Activated CD8-positive, alpha-beta memory T cell treated with anti-CD3 and anti-CD28 coated beads for 48 hours (primary cell): ENCODE results near the gene TTI1.

Experiments
- DNase-seq, 3 experiments: peaks; one replicate each; pipeline ENCODE4 v3.0.0-alpha.2; 2020; ENCODE audit warnings: low read depth in 2 of 3, low spot score in 2 of 3

TTI1 gene

GRCh38 chr20:37939701-37940560 is 93.3 kb downstream of the TTI1 start:
- no peak for DNase-seq

- DNase-seq, result no peak
Observed at GRCh38 chr20:37938954-37939353, 94.3 kb downstream of the TTI1 start.

GRCh38 chr20:37938181-37938750 is 95.0 kb downstream of the TTI1 start:
- no peak for DNase-seq

DNA sequence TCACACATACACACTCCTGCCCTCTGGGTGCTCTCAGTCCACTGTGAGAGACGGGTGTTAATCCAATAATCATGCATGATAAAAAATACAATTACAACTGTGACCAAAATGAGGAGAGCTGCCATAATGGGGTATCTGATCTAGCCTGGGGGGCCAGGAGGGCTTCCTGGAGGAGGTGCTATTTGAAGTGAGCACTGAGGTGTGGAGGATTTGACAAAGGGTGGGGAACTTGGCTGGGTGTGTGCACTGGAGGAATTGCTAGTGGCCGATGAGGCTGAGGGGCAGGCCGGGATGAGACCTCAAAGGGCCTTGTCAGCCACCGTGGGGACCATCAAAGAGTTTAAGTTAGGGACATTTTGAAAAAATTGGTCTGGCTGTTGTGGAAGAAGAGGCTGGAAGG is 95.6 kb downstream of the TTI1 start:
- no peak for DNase-seq

DNA sequence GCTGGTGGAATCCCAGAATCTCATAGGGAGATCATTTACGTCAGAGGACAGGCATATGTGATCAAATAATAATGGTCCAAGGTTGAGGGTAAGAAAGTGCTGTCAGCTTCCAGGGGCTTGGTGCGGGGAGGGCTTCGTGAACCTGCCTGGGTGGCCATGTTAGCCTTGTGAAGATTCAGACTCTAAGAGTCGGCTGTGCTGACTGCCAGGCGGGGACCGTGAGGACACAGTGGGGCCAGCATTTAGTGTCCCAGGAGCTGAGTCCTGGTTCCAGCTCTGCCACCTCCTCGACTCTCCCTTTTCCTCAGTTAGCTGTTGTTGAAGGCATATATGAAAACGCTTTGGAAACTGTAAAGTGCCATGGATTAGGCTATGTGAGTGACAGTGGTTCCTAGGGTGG is 96.8 kb downstream of the TTI1 start:
- DNase-seq, result no peak

DNA sequence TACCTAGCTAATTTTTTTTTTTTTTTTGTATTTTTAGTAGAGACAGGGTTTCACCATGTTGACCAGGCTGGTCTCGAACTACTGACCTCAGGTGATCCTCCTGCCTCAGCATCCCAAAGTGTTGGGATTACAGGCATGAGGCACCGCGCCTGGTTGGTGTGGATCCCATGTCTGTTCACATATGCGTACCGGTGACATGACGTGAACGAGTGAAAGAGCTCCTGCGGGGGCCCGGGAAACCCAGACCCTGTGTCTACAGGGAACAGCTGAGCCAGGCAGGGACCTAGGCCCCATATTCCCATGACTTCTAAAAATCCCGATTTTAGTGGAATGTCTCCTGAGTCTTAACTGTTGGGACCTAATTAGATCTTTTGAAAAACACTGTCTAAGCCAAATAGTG is 97.2 kb downstream of the TTI1 start:
- no peak for DNase-seq

- DNase-seq, result no peak
Observed at GRCh38 chr20:37935435-37935834, 97.8 kb downstream of the TTI1 start.

GRCh38 chr20:37934634-37935375 is 98.5 kb downstream of the TTI1 start:
- DNase-seq, result no peak

DNA sequence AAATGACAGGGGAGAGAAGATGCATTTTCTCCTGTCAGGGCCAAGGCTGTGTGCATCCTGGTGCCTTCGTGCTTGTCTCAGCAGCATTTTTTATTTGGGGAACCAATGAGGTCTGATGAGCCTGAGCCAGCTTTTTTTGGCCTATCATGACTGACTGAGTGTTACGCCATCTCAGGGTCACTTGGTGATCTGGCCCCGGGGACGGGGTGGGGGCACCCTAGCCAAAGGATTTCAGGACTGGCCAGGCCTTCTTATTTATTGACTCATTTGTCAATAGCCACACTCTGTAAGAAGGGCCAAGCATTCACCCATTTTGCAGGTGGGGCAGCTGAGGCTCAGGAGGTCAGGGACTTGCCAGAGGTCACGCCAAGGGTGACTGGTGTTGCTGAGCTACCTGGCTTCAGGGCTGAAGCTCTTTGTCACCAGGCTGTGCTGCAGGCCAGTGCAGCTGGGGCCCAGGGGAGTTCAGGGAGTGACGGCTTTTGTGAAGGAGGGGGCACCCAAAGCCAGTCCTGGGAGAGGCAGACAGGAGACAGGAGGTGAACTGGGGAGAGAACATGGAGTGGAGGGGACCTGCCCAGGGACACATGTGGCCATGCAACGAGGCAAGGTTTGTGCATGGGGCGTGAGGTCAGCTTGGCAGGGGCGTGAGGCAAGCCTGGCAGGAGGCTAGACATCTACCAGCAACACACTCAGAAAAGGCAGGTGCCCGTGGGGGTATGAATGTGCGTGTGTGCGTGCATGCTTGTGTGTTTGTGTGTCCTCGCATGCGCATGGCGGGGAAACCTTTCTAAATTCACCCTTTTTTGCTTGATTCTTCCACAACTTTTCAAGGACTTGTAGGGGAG is 99.2 kb downstream of the TTI1 start:
- DNase-seq, result no peak
